OCI-LY7 (cell line): ENCODE measurements around the gene GET3. TPM values are rescaled to one million over a fixed set of nuclear protein-coding genes. Genes with fewer than 3 reads are reported as not detected.

Experiments used
- BruUV-seq: library from RNA; stranded (reverse); fragments of 400-500 nt; replicated peaks from 2 replicates; lab custom pipeline; 2021; lab: Mats Ljungman, UMichigan
- CTCF ChIA-PET: fragments of 300-600 bp; sonication (Branson Sonifier 250); formaldehyde crosslinking; loops from one replicate; lab custom pipeline; 2022; ENCODE audit warnings: antibody characterized with exemption; ENCODE audit not compliant: unreplicated experiment; lab: Charles Lee
- POLR2A ChIA-PET: fragments of 300-600 bp; sonication (Branson Sonifier 250); formaldehyde crosslinking; loops from one replicate; lab custom pipeline; 2022; ENCODE audit warnings: antibody characterized with exemption; lab: Charles Lee
- DNase-seq: peaks from one replicate; pipeline ENCODE4 v3.0.0-alpha.2; 2015; ENCODE audit warnings: low spot score
- H2AFZ ChIP-seq: fragments of 200-600 bp; sonication (generic), shearing (Covaris generic); 2 replicates; pipeline ENCODE4 v1.6.1; 2014; ENCODE audit warnings: mild to moderate bottlenecking, antibody characterized with exemption, low read length, moderate library complexity
- H3K27ac ChIP-seq: fragments of 200-600 bp; sonication (generic); 2 replicates; pipeline ENCODE4 v1.5.1; 2014; ENCODE audit warnings: mixed run types, low read depth, mild to moderate bottlenecking, moderate library complexity, low read length, inconsistent platforms; ENCODE audit not compliant: poor library complexity, severe bottlenecking
- H3K36me3 ChIP-seq: fragments of 200-600 bp; sonication (generic); 2 replicates; pipeline ENCODE4 v1.6.1; 2014; ENCODE audit warnings: mild to moderate bottlenecking, antibody characterized with exemption, low read length, moderate library complexity, mixed read lengths; ENCODE audit not compliant: insufficient read depth
- H3K4me1 ChIP-seq: fragments of 200-600 bp; sonication (generic); 2 replicates; pipeline ENCODE4 v1.5.1; 2014; ENCODE audit warnings: mild to moderate bottlenecking, low read length; ENCODE audit not compliant: insufficient read depth, poor library complexity, severe bottlenecking
- H3K4me2 ChIP-seq: fragments of 200-600 bp; sonication (generic); 2 replicates; pipeline ENCODE4 v1.6.1; 2014; ENCODE audit warnings: mild to moderate bottlenecking, low read length
- H3K4me3 ChIP-seq: fragments of 200-600 bp; sonication (generic); 2 replicates; pipeline ENCODE4 v1.5.1; 2014; ENCODE audit warnings: mild to moderate bottlenecking, low read depth, low read length; ENCODE audit not compliant: poor library complexity, severe bottlenecking
- H3K79me2 ChIP-seq: fragments of 200-600 bp; sonication (generic); 2 replicates; pipeline ENCODE4 v1.6.1; 2016; ENCODE audit warnings: low read depth, mild to moderate bottlenecking, low read length, moderate library complexity, mixed read lengths; ENCODE audit not compliant: insufficient read depth
- H3K9me2 ChIP-seq: fragments of 200-600 bp; sonication (generic); 2 replicates; pipeline ENCODE4 v1.6.1; 2016; ENCODE audit warnings: mild to moderate bottlenecking, low read length, mixed read lengths; ENCODE audit not compliant: insufficient read depth
- H3K9me3 ChIP-seq: fragments of 200-600 bp; sonication (generic); 2 replicates; pipeline ENCODE4 v1.6.1; 2014; ENCODE audit warnings: mild to moderate bottlenecking, mixed run types, low read length, mixed read lengths
- H4K20me1 ChIP-seq: fragments of 200-600 bp; sonication (generic); 2 replicates; pipeline ENCODE4 v1.6.1; 2014; ENCODE audit warnings: mild to moderate bottlenecking, antibody characterized with exemption, low read length, moderate library complexity, mixed read lengths; ENCODE audit not compliant: insufficient read depth
- EZH2phosphoT487 ChIP-seq: fragments of 200-600 bp; sonication (generic); IDR thresholded peaks from 2 replicates; pipeline ENCODE4 v1.6.1; 2018; ENCODE audit warnings: low read depth, borderline replicate concordance, mild to moderate bottlenecking, mixed run types, antibody characterized with exemption, low read length, moderate library complexity, mixed read lengths
- intact Hi-C: fragments of 100-400 bp; cut with micrococcal nuclease; formaldehyde crosslinking; loops from one replicate; pipeline ENCODE4 v1.10.0; 2022; ENCODE audit not compliant: unreplicated experiment
- total RNA-seq, 2 experiments: library from RNA; depleted of rRNA in 1 of 2; stranded (reverse); fragments of >200 nt in 1 of 2; shearing (Covaris generic) in 1 of 2; gene quantifications; 2 replicates each; pipeline ENCODE4 v1.2.3, GENCODE V29; 2014 to 2022
- TF ChIP-seq, protein P1 (sequence below): fragments of 200-600 bp; sonication (generic); conservative IDR thresholded peaks from 2 replicates; pipeline ENCODE4 v1.5.1; 2014; ENCODE audit warnings: mild to moderate bottlenecking, antibody characterized with exemption, low read length, moderate library complexity, mixed read lengths

The GET3 gene
- total RNA-seq, 2 experiments from 2014 or later, result 34.3 to 40.5 TPM

DNA sequence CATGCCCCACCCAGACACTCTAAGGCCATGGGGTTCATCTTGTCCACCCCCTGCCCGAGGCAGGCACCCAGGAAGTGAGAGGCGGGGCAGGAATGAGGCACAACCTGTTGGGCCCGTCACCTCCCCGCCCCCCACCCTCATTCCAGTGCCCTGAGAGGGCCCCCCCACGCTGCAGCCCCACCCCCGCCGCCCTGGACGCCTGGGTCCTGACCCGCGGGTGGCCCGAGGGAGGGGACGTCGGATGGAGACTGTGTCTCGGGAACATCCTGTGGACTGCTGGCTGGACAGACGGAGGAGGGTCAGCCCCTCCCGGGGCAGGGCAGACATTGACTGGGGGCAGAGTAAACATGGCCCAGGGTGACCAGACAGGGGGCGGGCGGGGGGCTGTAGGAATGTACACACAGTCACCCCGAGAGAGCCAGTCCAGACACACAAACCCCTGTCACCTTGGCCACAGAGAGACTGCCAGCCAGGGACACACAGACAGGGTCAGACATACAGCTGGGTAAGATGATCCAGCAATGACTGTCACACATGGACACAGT lies 46.6 kb downstream of the GET3 start:
- Histone ChIP-seq H3K4me3 (peak overlapping the region; percentile 62), H3K4me2 (peak overlapping the region; percentile 67), H3K79me2 (no peaks in the 10 kb centered on the region), H3K9me2 (no peaks in the 10 kb centered on the region), H3K27ac (peak overlapping the region; percentile 27), H4K20me1 (no peaks in the 10 kb centered on the region), H3K36me3 (no peaks in the 10 kb centered on the region), H2AFZ (peak overlapping the region; percentile 47; the same call in 1 of the 2 replicates), H3K9me3 (no peaks in the 10 kb centered on the region), H3K4me1 (peaks cover 67% of the 10 kb centered on the region)
- CTCF ChIA-PET, result interaction anchor here (1.0 kb wide), 1 partner anchor 9 kb away, joined by 3 read pairs; no protein-coding TSS in a partner anchor
- DNase-seq, result no peak
- BruUV-seq, result no TSS peak
- intact Hi-C loops, result no loop called here
- TF ChIP-seq EZH2phosphoT487, result no peak
- TF ChIP-seq, protein P1, sequence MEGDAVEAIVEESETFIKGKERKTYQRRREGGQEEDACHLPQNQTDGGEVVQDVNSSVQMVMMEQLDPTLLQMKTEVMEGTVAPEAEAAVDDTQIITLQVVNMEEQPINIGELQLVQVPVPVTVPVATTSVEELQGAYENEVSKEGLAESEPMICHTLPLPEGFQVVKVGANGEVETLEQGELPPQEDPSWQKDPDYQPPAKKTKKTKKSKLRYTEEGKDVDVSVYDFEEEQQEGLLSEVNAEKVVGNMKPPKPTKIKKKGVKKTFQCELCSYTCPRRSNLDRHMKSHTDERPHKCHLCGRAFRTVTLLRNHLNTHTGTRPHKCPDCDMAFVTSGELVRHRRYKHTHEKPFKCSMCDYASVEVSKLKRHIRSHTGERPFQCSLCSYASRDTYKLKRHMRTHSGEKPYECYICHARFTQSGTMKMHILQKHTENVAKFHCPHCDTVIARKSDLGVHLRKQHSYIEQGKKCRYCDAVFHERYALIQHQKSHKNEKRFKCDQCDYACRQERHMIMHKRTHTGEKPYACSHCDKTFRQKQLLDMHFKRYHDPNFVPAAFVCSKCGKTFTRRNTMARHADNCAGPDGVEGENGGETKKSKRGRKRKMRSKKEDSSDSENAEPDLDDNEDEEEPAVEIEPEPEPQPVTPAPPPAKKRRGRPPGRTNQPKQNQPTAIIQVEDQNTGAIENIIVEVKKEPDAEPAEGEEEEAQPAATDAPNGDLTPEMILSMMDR, result no peak
- POLR2A ChIA-PET, result interaction anchor here (0.7 kb wide), 1 partner anchor 9 kb away, joined by 4 read pairs; no protein-coding TSS in a partner anchor

DNA sequence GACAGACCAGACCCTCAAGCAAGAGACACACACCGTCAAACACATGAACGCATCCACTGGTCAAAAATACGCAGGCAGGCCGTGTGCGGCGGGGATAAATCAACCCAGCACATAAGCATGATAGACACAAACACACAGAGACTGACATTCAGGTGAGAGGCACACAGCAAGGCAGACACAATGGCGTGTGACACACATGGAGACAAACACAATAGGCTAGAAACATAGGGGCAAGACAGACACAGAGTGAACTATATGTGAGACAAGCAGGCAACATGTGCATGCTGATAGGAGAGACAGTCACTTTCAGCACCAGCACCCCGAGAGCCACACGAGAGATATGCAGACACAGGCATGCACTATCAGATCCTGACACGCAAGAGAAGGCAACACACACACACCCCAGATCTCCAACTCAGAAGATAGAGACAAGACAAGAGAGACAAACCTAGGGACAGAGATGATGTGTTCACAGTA lies 47.1 kb downstream of the GET3 start:
- TF ChIP-seq EZH2phosphoT487, result no peak
- TF ChIP-seq, protein P1, result no peak
- intact Hi-C loops, result no loop called here
- POLR2A ChIA-PET, result no interaction called here

DNA sequence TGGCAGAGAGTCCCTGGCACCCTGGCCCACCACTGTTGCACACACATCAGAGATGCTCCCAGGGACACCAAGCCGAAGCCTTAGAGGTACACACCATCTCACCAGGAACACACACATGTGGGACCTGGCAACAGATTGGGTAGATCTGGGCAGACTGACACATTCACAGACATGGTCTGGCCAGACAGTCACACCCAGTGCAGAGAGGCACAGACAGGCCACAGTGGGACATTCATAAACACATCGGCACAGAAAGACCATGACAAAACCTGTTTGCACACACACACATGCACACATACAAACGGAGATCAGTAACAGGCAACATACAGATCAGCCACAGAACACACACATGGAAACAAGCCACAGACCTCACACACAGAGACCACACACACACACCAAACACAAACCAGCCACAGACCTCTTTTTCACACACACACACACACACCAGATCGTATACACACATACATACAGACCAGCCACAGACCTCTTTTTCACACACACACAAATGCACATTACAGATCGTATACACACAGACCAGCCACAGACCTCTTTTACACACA lies 47.7 kb downstream of the GET3 start:
- CTCF ChIA-PET, result no interaction called here
- H3K4me2 ChIP-seq, result no peak overlapping the region; the same call in 1 of the 2 replicates
- peaks cover 71% of the 10 kb centered on the region for H3K4me1 ChIP-seq

More for the DNA sequence above, 47.1 kb downstream of the GET3 start:
- H2AFZ ChIP-seq, result peak overlapping the region; percentile 47; the same call in 1 of the 2 replicates
- peak; percentile 14 for DNase-seq
- H3K9me2 ChIP-seq, result no peaks in the 10 kb centered on the region
- CTCF ChIA-PET, result no interaction called here
- peak overlapping the region; percentile 67 for H3K4me2 ChIP-seq
- peaks cover 67% of the 10 kb centered on the region for H3K4me1 ChIP-seq
- no TSS peak for BruUV-seq
- H3K79me2 ChIP-seq, result no peaks in the 10 kb centered on the region
- H3K9me3 ChIP-seq, result no peaks in the 10 kb centered on the region
- H3K27ac ChIP-seq, result peak overlapping the region; percentile 27
- H3K4me3 ChIP-seq, result no peak overlapping the region
- H3K36me3 ChIP-seq, result no peaks in the 10 kb centered on the region
- H4K20me1 ChIP-seq, result no peaks in the 10 kb centered on the region

More for the DNA sequence above, 47.7 kb downstream of the GET3 start:
- POLR2A ChIA-PET, result no interaction called here
- Histone ChIP-seq H3K4me3 (no peak overlapping the region), H3K9me3 (no peaks in the 10 kb centered on the region), H3K36me3 (no peaks in the 10 kb centered on the region), H3K27ac (peak overlapping the region; percentile 27), H4K20me1 (no peaks in the 10 kb centered on the region), H2AFZ (peak overlapping the region; percentile 47; the same call in 1 of the 2 replicates), H3K9me2 (no peaks in the 10 kb centered on the region), H3K79me2 (no peaks in the 10 kb centered on the region)
- no peak for TF ChIP-seq EZH2phosphoT487
- TF ChIP-seq, protein P1, result no peak
- intact Hi-C loops, result no loop called here
- DNase-seq, result no peak
- BruUV-seq, result no TSS peak
